ENCODE measurements around the gene METTL26. TPM values are rescaled to one million over a fixed set of nuclear protein-coding genes. Genes with fewer than 3 reads are reported as not detected.

METTL26 gene
- 61.9 and 101 TPM in 2 replicates for total RNA-seq

DNA sequence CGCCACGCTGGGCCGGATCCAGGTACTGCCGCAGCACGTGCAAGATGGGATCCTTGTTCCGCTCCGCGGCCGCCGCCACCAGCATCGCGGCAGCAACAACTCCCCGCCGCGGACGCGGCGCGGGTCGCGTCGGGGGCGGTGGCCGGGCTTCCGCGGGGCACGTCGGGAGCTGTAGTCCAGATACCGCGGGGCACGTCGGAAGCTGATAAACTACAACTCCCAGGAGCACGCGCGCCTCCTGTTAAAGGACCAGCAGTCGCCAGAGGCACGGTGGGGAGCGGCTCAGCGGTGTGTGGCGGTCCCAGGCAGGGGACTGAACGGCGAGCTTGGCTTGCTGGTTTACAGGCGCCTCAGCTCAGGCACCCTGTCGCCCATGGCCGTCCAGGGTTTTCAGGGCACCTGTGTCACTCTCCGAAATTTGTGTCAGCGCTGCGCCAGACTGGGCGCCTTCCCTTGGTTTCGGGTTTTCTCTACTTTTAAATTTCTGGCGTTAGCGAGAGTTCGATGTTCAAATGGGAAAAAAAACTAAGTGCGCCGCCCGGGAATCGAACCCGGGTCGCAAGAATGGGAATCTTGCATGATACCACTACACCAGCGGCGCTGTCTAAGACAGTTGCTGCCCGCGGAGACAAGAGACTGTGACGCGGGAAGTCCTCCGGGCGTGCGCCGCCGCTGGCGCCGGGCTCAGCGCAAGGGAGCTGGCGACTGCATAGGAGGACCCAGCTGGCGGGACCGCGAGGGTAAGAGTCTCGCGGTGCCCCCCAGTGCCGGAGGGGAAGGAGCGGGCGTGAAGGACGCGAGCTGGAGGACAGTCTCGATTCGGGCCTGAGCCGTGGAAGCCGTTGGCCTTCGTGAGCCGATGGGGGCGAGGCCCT is at the start of gene METTL26:
Gene METTL26, minus strand, starts transcription at position 100 of the 875 bp plus-strand sequence. Its CDS starts 15 bp downstream, at position 85.
- DNase-seq (ENCODE audit: low read depth, low spot score), result peak; percentile 88

DNA sequence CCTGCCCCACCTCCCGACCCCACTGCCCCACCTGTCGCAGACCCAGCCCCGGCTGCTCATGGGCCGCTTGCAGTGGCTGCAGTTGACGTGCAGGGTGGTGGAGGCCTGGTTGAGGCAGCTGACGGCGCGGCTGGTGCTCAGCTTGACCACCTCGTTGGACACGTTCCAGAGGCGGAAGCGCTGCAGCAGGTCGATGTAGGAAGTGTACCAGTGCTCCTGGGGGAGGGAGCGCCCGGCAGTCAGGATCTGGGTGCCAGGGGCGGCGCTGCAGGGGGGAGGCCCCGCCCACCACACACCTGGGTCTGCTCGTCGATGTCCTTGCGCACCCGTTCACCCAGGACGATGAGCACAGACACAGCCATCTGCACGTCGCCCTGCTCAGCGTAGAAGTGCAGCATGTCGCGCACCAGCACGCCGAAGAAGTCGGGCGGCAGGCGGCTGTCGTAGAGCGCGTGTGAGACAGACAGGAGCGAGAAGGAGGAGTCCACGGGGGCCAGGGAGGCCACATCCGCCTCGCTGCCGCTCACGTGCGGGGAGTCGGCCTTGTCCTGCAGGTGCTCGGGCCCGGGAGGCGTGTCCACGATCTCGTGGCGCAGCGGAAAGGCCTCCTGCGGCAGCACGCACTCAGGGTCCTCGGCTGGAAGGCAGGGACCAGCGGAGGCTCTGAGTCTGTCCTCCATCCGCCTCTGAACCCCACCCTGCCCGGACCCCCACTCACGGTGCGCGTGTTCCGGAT is 49.0 kb upstream of the METTL26 start:
- DNase-seq (ENCODE audit: low read depth, low spot score), result no peak

DNA sequence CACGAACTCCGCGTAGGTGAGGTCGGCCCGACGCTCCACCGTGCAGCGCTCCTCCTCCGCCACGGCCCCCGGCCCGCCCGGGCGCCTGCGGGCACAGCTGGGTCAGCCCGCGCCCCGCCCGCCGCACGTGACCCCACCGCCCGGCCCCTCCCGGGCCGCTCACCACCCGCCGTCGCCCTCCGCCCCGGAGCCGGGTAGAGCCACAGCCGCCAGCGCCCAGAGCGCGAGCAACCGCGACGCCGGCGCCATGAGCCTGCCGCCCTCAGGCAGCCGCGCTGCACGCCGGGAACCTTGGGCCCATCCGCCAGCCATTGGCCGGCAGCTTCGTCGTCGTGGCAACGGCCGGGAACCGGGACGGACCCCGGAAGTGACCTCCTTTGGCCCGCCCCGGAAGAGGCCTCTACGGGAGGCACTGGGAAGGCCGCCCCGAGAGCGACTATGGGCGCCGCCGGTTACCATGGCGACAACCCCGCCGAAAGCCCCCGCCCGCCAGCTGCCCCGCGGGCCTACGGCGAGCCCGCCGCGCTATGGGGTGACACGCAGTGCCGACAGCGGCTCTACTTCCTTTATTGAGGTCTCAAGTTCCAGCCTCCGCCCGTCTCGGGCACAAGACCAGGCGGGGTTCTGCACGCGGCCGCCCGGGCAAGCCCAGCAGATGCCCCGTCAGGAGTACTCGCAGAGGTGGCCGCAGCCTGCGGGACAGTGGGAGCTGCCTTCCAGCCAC is 48.1 kb upstream of the METTL26 start, which contains the start of gene JMJD8:
Gene JMJD8, minus strand, starts transcription at position 264 of the 724 bp plus-strand sequence. Its CDS starts 15 bp downstream, at position 249.
- DNase-seq (ENCODE audit: low read depth, low spot score), result peak; percentile 66

DNA sequence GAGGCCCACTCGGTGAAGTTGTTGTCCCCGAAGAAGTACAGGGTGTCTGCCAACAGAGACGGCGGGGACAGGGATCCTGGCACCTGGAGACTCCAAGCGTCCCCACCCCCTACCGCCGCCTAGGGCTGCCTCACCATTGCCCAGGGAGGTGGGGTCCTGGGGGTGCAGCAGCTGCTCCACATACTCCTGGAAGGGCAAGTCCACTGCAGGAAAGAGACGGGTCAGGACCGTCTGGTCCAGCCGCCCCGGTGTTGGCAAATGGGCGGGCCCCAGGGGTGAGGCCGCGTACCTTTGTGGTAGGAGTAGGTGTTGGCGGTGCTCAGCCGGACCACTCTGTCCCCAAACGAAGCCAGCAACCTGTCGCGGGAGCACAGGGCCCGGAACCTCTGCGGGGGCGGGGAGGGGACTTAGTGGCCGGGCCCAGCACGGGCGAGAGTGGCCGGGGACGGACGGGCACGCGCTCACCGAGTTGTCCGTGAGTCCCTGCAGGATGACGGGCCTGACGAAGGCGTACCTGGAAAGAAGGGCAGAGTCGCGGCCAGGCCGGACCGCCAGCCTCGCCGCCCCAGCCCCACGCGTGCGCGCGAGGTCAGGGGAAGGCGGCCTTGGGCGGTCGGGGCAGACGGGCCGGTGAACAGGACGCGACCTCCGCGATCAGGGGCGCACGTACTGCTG is 47.4 kb upstream of the METTL26 start:
- DNase-seq (ENCODE audit: low read depth, low spot score), result no peak

DNA sequence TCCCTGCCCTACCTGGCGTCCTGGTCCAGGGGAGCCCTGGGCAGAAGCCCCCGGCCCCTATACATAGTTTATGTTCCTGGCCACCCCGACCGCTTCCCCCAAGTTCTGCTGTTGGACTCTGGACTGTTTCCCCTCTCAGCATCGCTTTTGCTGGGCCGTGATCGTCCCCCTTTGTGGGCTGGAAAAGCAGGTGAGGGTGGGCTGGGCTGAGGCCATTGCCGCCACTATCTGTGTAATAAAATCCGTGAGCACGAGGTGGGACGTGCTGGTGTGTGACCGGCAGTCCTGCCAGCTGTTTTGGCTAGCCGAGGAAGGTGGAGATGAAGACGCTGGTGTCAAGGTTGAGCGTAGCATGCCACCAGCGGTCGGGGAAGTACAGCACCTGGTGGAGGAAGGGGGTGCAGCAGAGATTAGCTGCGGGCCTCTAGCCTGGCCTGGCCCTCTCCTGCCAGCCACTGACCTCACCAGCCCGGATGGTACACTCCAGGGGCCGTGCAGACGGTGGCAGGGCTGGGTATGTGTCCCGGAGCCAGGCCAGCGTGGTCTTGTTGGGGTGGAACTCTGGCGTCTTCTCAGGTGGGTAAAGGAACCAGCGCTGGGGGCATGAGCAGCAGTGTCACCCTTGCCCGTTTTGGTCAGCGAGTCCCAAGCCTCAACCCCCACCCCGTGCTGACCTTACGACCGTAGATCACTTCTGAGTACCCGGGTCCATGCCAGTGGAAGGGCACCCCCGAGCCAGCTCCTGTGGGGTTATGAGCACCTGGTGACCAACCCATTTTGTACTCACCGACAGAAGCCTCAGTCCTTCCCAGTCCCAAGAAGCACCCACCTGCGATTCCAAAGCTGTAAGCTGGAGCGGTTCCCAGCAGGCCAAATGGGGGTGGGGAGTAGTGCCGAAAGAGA is 46.6 kb upstream of the METTL26 start:
- no peak for DNase-seq (ENCODE audit: low read depth, low spot score)

DNA sequence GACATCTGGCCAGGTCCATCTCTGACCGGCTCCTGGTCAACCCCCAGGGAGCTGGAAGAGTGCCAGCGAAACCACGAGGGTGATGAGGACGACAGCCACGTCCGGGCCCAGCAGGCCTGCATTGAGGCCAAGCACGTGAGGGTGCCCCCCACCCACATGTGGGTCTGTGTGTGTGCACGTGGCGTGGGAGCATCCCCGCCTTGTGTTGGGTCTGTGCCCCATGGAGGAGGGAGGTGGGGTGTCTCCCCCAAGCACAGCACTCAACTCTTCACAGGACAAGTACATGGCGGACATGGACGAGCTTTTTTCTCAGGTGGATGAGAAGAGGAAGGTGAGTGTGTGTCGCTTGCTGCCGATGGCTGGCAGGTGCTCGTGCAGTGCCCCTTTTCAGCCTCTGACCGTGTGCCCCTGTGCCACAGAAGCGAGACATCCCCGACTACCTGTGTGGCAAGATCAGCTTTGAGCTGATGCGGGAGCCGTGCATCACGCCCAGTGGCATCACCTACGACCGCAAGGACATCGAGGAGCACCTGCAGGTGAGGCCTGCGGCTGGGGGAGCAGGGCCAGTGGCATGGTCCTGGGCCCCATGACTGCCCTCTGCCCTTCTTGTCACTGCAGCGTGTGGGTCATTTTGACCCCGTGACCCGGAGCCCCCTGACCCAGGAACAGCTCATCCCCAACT is 45.8 kb upstream of the METTL26 start:
- no peak for DNase-seq (ENCODE audit: low read depth, low spot score)

DNA sequence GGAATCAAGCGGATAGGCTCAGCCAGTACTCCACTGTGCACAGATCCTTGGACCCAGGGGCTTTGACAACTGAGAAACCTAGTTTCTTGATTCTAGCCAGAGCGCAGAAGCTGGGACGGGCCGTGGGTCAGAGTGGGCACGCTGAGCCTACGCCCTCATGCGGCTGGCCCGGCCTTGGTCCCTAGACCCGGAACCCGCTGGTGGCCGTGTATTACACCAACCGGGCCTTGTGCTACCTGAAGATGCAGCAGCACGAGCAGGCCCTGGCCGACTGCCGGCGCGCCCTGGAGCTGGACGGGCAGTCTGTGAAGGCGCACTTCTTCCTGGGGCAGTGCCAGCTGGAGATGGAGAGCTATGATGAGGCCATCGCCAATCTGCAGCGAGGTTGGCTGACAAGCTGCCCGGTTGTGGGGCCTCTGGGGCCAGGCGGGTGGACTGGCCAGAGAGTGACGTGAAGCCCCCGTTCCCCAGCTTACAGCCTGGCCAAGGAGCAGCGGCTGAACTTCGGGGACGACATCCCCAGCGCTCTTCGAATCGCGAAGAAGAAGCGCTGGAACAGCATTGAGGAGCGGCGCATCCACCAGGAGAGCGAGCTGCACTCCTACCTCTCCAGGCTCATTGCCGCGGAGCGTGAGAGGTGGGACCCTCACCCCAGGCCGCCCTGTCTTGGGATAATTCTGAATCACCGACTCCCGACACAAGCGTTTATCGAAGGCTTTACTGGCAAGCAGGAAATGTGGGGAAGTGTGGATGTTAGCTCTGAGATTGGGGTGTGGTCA is 45.1 kb upstream of the METTL26 start:
- DNase-seq (ENCODE audit: low read depth, low spot score), result no peak

DNA sequence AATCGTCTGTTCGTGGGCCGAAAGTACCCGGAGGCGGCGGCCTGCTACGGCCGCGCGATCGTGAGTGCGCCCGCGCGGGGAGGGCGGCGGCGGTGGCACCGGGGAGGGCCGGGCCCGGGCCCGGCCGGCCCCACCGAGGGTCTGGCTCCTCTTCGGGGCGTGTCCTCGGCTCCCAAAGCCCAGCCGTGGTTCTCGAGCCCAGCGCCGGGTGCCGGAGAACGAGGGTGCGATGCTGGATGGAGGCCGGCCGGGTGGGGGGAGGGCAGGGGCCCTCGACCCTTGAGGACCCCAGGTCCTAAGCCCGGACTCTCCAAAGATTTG is 44.5 kb upstream of the METTL26 start:
- DNase-seq (ENCODE audit: low read depth, low spot score), result no peak

DNA sequence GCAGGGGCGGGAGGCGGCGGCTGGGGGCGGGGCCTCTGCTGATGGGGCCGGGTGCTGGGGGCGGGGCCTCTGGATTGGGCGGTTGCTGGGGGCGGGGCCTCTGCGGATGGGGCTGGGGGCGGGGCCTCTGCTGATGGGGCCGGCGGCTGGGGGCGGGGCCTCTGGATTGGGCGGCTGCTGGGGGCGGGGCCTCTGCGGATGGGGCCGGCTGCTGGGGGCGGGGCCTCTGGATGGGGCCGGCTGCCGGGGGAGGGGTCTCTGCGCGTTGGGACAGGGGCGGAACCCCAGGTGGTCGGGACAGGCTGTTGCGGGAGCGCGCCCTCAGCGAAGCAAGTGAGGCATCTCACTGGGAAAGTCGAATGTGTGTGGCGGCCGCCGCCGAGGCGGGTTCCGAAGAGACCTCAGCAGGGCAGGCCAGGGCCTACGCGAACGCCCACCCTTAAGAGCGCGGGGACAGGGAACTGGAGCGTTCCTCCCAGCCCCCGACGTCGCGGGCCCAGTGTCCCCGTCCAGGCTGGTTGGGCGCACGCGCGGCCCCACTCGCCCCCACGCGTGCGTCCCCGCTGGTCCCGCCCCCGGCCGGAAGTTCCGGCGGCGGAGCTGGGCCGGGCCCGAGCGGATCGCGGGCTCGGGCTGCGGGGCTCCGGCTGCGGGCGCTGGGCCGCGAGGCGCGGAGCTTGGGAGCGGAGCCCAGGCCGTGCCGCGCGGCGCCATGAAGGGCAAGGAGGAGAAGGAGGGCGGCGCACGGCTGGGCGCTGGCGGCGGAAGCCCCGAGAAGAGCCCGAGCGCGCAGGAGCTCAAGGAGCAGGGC is 43.9 kb upstream of the METTL26 start, which contains the start of gene STUB1:
Gene STUB1, plus strand, starts transcription at position 597 of the 811 bp plus-strand sequence. Its CDS starts 116 bp downstream, at position 713.
- DNase-seq (ENCODE audit: low read depth, low spot score), result peak; percentile 44

DNA sequence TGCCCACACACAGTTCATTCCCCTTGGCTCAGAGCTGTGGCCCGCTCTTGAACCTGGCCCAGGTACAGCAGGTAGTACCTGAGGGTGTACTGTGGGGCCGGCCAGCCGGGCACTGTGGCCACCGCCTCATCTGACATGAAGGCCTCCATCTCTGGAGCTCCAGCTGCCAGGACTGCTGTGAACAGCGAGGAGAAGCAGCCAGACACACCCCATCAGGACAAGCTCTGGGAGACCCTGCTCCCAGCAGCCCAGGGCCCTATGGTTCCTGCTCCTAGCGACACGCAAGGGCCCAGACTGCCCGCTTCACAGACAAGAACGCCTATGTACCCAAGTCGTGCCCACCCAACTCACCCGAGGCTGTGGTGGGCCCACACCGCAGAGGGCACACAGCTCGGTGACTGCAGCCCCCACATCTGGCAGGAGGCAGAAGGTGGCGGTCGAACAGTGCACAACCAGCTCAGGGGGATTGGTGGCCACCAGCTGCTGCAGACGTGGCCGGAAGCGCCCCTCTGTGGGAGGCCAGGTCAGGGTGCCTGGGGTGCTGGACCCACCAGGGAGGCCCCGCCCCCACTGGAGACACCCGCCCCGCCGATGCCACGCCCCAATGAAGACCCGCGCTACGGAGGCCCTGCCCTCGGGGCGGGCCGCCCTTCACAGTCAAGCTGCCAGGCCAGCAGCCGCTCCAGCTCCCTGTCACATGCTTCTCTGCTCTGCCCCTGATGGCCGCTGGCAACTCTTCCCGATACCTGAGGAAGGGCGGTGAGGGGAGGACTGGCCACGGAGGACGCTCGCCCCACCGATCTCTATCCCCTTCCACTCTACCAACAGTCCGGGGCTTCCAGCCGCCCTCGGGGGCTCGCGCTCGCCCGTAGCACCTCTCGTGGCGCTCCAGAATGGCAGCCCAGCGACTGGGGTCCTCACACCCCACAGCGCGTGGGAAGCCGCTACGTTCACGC is 43.0 kb upstream of the METTL26 start:
- no peak for DNase-seq (ENCODE audit: low read depth, low spot score)

DNA sequence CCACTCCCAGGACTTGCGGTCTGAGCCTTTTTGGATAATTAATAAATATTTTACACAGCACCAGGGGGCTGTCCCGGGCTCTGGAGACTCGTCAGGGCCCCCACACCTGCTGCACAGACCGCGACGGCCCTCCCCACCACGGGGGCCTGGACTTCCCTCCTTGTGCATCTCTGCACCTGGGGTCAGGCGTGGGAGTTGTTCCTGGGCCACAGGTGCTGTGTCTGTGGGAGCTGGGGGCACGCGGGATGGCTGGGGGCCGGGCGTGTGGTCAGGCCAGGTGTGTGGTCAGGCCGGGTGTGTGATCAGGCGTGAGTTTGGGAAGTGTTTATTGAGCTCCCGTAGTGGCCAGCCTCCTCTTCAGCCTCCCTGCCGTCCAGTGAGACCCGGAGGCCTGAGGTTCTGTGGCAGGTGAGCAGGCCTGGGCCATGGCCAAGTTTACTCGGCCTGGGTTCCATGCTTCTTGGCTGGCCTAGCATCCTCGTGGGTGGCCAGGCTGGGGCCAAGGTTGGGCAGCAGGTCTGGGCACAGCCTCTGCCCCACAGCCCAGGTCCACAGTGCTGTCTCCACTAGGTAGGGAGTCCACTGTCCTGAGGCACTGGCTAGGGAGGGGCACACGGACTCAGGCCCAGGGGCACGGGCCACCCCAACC is 42.2 kb upstream of the METTL26 start:
- no peak for DNase-seq (ENCODE audit: low read depth, low spot score)

DNA sequence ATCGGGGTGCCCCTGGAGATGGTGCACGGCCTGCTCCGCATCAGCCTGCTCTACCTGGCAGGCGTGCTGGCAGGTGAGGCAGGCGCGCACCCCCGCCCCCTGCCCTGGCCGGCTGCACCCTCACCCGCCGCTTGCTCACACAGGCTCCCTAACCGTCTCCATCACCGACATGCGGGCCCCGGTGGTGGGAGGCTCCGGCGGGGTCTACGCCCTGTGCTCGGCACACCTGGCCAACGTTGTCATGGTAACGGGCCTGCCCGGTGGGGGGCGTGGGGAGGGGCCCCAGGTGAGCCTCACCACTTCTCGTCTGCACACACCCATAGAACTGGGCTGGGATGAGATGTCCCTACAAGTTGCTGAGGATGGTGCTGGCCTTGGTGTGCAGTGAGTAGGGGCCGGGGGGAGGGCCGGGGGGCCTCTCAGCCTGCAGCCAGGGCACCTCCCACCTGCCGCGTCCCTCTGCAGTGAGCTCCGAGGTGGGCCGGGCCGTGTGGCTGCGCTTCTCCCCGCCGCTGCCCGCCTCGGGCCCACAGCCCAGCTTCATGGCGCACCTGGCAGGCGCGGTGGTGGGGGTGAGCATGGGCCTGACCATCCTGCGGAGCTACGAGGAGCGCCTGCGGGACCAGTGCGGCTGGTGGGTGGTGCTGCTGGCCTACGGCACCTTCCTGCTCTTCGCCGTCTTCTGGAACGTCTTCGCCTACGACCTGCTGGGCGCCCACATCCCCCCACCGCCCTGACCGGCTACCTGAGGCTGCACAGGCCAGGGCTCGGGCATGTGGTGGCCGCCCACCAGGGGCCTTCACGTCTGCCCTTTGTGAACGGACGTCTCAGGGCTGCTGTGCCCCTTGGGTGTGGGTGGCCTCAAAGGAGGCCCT is 41.4 kb upstream of the METTL26 start:
- no peak for DNase-seq (ENCODE audit: low read depth, low spot score)

DNA sequence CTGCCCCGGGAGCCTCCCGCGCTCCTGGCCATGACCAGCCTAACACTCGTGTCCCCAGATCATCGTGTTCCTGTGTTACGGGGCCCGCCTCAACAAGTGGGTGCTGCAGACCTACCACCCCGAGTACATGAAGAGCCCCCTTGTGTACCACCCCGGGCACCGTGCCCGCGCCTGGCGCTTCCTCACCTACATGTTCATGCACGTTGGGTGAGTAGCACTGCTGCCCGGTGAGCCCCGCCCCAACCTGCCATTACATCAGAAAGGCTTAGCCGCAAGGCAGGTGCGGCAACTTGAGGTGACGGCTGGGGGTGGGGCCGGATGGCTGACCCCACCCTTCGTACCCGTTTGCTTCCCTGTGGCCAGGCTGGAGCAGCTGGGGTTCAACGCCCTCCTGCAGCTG is 40.8 kb upstream of the METTL26 start:
- no peak for DNase-seq (ENCODE audit: low read depth, low spot score)

DNA sequence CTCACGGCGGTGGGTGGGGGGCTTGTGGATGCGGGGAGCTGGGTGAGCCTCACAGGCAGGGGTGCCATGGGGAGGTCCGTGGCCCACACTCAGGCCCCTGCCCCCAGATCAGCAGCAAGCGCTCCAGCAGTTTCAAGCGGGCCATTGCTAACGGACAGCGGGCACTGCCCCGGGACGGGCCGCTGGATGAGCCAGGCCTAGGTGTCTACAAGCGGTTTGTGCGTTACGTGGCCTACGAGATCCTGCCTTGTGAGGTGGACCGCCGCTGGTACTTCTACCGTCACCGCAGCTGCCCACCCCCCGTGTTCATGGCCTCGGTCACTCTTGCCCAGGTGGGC is 40.4 kb upstream of the METTL26 start:
- no peak for DNase-seq (ENCODE audit: low read depth, low spot score)

DNA sequence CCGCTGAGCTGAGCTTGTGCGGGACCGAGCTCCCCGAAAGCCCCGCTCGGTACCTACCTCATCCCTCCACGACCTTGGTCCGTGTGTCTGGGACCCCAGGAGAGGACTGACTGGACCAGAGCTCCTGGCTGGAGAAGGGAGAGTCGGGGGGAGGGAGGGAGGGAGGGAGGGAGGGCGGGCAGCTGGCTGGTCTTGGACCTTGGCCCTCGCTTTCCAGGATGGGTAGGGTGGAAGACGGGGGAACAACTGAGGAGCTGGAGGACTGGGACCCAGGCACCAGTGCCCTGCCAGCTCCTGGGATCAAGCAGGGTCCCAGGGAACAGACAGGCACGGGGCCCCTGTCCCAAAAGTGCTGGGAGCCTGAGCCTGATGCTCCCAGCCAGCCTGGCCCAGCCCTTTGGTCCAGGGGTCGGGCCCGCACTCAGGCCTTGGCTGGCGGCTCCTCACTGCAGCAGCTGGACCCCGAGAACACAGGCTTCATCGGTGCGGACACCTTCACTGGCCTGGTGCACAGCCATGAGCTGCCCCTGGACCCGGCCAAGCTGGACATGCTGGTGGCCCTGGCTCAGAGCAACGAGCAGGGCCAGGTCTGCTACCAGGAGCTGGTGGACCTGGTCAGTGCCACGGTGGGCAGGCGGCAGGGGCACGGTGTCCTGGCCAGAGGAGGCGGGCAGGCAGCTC is 39.9 kb upstream of the METTL26 start:
- no peak for DNase-seq (ENCODE audit: low read depth, low spot score)

All from pulmonary artery endothelial cell (primary cell).